Ishikawa (cell line): ENCODE measurements around the gene EEPD1.

ENCODE experiments used
- CEBPB ChIP-seq: IDR thresholded peaks from 2 replicates; pipeline ENCODE4 v1.6.1; 2012
- CREB1 ChIP-seq: IDR thresholded peaks from 2 replicates; pipeline ENCODE4 v1.6.1; 2012; ENCODE audit warnings: low read depth
- EGR1 ChIP-seq: IDR thresholded peaks from 2 replicates; pipeline ENCODE4 v1.6.1; 2012
- EP300 ChIP-seq: IDR thresholded peaks from 2 replicates; pipeline ENCODE4 v1.6.1; 2012; ENCODE audit warnings: borderline replicate concordance
- FOXM1 ChIP-seq: IDR thresholded peaks from 2 replicates; pipeline ENCODE4 v1.6.1; 2012; ENCODE audit warnings: low read depth, borderline replicate concordance
- MAX ChIP-seq: IDR thresholded peaks from 2 replicates; pipeline ENCODE4 v1.6.1; 2012
- NFIC ChIP-seq: IDR thresholded peaks from 2 replicates; pipeline ENCODE4 v1.6.1; 2012
- RAD21 ChIP-seq: IDR thresholded peaks from 2 replicates; pipeline ENCODE4 v1.6.1; 2012; ENCODE audit warnings: low read depth
- REST ChIP-seq: IDR thresholded peaks from 2 replicates; pipeline ENCODE4 v1.6.1; 2012; ENCODE audit warnings: low read depth, mild to moderate bottlenecking
- TAF1 ChIP-seq: IDR thresholded peaks from 2 replicates; pipeline ENCODE4 v1.6.1; 2012; ENCODE audit warnings: low read depth, mild to moderate bottlenecking
- TCF12 ChIP-seq: IDR thresholded peaks from 2 replicates; pipeline ENCODE4 v1.6.1; 2012; ENCODE audit warnings: low read depth
- TEAD4 ChIP-seq: IDR thresholded peaks from 2 replicates; pipeline ENCODE4 v1.6.1; 2012
- USF1 ChIP-seq: IDR thresholded peaks from 2 replicates; pipeline ENCODE4 v1.6.1; 2012
- YY1 ChIP-seq: IDR thresholded peaks from 2 replicates; pipeline ENCODE4 v1.6.1; 2012; ENCODE audit warnings: low read depth
- ZBTB7A ChIP-seq: IDR thresholded peaks from 2 replicates; pipeline ENCODE4 v1.6.1; 2012; ENCODE audit warnings: low read depth

EEPD1 gene

DNA sequence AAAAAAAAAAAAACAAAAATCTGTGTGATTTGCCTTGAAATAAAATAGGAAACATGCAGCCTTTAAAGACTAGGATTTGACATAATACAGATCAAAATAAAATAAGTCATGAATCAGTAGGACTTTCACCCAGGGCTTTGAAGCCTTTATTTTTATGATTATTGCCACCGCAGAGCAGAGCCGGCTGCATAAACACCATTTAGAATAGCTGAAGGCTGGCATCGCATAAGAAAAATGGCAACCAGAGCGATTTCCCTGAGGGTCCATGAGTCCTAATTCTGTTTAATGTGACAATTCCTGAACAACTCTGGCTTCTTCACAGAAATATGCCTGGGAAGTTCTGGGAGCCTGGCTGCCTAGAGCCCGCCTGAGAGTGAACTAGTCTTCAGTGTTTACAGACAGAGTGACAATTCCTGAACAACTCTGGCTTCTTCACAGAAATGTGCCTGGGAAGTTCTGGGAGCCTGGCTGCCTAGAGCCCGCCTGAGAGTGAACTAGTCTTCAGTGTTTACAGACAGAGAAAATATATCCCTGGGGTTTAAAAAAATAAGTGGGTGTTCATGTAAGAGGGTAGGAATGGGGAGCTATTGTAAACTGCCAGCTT, 112.0 kb downstream of the EEPD1 start:
- TF ChIP-seq EP300 (no peak), TCF12 (no peak), ZBTB7A (no peak), USF1 (no peak), EGR1 (no peak), FOXM1 (no peak), TEAD4 (no peak), CREB1 (no peak), MAX (no peak), YY1 (no peak), RAD21 (no peak), CEBPB (no peak), NFIC (no peak), REST (no peak), TAF1 (no peak)

DNA sequence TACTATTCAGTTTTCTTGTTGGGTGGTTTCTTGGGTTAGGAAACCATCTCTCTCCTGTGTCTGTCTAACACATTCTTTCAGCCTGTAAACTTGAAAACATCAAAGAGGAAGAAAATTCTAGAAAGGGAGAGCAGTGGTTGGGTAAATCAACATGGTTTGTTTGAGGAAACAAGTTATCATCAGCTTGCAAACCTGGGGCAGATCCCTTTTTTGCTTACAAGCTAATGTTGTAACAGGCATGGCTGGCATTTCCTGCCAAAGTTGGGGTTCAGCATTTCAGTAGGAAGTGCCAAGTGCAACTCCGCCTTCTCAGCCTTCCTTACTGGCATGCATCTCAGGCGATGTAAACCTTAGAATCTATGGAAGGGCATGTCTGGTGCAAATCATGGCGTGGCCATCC, 112.6 kb downstream of the EEPD1 start:
- no peak for TF ChIP-seq TCF12
- no peak for TF ChIP-seq CEBPB
- TF ChIP-seq FOXM1, result no peak
- no peak for TF ChIP-seq NFIC
- no peak for TF ChIP-seq TEAD4

GRCh38 chr7:36266190-36266589, 113.1 kb downstream of the EEPD1 start:
- TF ChIP-seq MAX (no peak), TAF1 (no peak), NFIC (no peak), CREB1 (no peak), ZBTB7A (no peak), YY1 (no peak), REST (no peak), EGR1 (no peak), USF1 (no peak), EP300 (no peak), CEBPB (no peak), TEAD4 (no peak), RAD21 (no peak), FOXM1 (no peak), TCF12 (no peak)

GRCh38 chr7:36266683-36267082, 113.6 kb downstream of the EEPD1 start:
- TF ChIP-seq EP300, result no peak
- no peak for TF ChIP-seq REST
- no peak for TF ChIP-seq NFIC
- TF ChIP-seq ZBTB7A, result no peak
- TF ChIP-seq YY1, result no peak

DNA sequence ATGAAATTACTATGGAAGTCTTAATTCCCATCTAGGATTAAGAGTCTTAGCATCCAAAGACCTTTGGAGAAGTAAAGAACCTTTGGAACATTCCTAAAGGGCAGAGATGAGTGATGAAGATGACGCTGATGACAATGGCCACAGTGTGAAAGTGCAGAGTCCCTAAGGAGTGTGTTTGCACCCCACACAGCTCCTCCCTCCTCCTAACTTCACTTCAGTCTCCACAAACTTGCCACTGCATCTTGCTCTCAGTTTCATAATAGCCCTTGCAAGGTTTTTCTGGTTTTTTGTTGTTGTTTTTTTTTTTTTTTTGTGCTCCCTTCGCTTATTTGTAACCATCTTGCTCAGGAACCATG, 119.1 kb downstream of the EEPD1 start:
- TF ChIP-seq CREB1 (no peak), TAF1 (no peak), NFIC (no peak), FOXM1 (no peak), EP300 (no peak), MAX (no peak), USF1 (no peak), CEBPB (no peak), ZBTB7A (no peak), YY1 (no peak), RAD21 (no peak), TCF12 (no peak), REST (no peak), EGR1 (no peak), TEAD4 (no peak)
